CD4-positive, alpha-beta T cell treated with Interleukin-10 for 1 hour (primary cell): Measurements from ENCODE around the gene PCSK5.
"Not testable (repeated sequence)": the region's sequence is repeated elsewhere in the genome, so short reads cannot be mapped to it uniquely, and the experiment has no call there.

ENCODE experiments used
- DNase-seq: peaks from one replicate; pipeline ENCODE4 v3.0.0-alpha.2; 2020

PCSK5 gene

DNA sequence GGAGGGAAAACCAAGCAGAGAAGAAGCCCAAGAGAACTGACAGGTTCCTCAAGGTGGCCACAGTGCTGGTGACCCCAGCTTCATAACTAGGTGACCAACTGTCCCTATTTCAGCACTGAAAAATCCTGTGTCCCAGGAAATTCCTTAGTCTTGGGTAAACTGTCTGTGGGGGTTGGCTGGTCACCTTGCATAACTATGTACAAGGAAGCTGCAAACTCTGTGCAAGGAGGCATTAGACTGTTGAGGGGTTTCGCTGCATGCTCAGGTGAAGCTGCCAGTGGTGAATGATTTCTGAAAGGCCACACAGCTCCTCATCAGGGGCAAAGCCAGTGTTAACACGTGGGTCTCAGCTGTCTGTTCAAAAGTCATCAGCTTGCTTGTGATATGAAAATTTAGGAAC lies 36.9 kb downstream of the PCSK5 start:
- DNase-seq = no peak

DNA sequence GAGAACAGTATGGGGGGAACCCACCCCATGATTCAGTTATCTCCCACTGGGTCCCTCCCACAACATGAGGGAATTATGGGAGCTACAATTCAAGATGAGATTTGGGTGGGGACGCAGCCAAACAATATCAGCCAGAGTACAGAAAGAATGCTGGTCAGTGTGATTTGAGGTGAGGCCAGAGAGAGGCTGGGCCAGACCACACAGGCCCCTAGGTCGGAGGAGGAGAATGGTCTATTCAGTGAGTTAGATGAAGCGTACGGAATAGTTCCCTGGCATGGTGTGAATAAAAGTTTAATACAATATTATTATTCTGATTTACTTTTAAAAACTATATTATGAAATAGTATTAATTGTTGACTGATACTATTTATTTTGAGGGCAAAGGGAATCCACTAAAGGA lies 39.7 kb downstream of the PCSK5 start:
- DNase-seq = no peak

- DNase-seq = no peak
These were observed 40.4 kb downstream of the PCSK5 start for GRCh38 chr9:75930730-75931321.

GRCh38 chr9:75933982-75934381 lies 43.5 kb downstream of the PCSK5 start:
- DNase-seq = no peak

DNA sequence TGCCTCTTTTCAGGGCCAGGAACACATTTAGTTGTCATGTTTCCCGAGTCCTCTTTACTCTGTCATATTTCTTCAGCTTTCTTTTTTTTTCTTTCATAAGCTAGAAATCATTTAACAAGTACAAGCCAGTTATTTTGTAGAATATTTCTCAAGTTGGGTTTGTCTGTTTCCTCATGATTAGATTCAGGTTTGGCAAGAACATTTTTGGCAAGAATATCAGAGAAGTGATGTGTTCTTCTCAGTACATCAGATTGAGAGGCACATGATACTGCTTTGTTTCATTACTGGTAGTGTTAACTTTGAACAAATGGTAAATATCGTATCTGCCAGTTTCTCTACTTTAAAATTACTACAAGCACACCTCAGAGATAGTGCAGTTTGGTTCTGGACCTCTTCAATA lies 45.1 kb downstream of the PCSK5 start:
- no peak for DNase-seq

DNA sequence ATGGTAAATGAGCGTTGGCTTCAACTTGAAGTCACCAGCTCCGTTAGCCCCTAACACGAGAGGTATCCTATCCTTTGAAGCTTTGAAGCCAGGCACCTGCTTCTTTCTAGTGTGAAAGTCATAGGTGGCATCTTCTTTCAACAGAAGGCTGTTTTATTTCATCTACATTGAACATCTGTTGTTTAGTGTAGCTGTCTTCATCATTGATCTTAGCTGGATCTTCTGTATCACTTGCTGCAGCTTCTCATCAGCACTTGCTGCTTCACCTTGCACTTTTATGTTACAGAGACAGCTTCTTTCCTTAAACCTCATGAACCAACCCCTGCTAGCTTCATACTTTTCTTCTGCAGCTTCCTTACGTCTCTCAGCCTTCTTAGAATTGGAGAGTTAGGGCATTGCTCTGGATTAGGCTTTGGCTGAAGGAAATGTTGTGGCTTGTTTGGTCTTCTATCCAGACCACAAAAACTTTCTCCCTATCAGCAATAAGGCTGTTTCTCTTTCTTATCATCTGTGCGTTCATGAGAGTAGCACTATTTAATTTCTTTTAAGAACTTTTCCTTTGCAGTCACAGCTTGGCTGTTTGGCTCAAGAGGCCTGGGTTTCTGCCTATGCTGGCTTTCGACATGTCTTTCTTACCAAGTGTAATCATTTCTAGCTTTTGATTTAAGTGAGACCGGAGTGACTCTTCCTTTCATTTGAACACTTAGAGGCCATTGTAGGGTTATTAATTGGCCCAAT lies 47.2 kb downstream of the PCSK5 start:
- DNase-seq = no peak

- DNase-seq = no peak
These were observed 48.5 kb downstream of the PCSK5 start for GRCh38 chr9:75938946-75939345.

DNA sequence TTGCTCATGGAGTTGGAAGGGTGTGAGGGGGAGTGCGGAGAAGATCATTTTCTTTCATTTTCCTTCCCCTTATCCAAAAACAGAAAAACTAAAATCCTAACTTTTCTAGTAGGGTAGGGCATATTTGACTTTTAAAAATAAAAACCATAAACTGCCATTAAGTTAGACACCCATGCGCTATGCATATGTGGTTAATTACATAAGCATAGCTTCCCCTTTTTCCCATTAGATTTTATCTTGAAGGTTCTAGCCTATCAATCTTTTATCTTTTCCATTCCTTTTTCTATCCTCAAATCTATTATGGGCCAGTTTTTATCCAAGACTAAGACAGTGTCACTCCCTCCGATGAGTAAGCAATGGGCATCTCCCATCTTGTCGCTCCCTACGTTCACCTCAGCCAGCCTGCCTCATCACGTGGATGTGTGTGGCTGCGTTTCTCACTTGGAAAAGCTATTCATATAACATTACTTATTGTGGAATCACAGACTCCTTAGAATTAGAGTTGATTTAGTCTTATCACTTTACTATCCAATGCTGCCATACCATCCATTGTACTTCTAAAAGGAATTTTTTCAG lies 49.2 kb downstream of the PCSK5 start:
- no peak for DNase-seq

GRCh38 chr9:75941066-75941465 lies 50.6 kb downstream of the PCSK5 start:
- DNase-seq = no peak

DNA sequence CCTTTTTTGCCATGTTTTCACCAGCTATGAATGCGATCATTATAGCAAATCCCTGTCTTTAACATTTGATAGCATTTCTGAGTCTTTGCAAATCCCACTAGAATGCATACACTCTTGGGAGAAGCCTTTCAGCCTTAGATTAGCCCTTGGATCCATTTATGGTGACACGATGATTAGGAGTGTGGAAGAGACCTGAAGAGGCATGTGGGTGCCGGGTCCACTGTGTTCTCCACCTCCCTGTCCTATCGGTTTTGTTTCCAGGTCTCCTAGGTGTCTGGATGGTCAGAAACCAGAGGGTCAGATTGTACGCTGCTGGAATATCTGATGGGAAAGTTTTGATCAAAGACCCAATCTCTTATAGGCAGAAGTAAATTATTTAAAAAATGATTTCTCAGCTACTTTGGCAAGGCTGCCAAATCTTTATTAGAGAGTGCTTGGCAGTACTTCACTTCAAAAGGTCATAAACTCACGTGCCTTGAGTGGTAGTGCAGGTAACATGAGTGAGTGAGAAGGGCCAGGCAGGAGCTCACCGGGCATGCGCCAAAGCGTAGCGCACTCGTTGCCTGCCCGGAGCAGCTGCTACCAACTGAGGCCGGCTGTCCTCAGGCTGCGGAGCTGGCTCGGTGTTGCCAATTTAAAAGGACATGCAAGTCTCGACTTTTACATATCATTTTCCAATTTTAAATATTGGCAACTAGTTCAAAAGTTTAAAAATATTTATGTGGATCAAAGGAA lies 51.3 kb downstream of the PCSK5 start:
- no peak for DNase-seq

DNA sequence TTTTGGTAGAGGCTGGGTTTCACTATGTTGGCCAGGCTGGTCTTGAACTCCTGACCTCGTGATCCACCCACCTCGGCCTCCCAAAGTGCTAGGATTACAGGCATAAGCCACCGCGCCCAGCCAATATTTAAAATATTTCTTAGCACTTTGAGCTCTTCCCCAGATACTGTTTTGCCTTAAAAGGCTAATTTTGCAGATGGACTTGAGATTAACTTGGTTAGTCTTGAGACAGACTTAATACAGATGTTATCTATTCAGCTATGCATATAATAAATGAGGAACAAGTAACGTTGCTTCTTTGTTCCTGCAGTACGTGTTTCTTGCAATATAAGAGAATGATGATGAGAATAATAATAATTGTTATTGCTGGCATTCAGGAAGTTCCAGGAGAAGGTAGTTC lies 56.3 kb downstream of the PCSK5 start:
- DNase-seq = no peak

DNA sequence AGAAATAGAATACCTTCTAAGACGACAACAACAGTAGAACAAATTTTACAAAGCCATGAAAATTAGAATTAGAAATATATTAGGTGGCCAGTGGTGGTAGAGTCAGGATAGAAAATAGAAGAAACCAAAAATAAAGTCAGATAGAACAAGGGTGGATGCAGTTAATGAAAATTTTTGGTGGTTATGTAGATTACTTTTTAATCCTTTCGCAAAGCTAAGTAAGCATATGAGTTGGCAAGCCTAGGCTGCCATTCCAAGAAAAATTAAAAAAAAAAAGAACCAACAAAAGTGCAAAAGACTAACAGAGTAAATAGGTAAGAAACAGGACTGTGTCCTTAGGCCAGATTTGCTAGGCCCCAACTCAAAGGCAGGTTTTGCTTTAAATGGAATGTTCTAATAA lies 56.8 kb downstream of the PCSK5 start:
- DNase-seq = no peak

- DNase-seq = no peak
These were observed 60.5 kb downstream of the PCSK5 start for GRCh38 chr9:75950998-75951397.

DNA sequence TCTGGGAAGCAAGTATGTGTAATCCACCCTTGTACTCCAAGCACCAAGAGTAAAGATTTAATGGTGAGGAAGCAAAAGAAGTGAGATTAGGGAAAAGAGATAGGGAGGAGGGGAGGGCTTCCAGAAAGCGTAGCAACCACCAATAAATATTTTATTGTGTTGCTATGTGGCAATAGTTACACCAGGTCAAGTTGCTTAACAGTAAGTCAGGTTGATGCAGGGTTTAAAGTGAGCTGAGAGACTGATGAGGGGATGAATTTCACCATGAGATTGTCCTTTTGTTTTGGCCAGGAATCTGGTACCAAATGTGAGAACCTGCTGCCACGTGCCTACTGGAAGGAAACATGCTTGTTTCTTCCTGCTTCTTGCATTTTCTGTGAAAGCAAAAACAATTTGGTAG lies 62.7 kb downstream of the PCSK5 start:
- DNase-seq = no peak

DNA sequence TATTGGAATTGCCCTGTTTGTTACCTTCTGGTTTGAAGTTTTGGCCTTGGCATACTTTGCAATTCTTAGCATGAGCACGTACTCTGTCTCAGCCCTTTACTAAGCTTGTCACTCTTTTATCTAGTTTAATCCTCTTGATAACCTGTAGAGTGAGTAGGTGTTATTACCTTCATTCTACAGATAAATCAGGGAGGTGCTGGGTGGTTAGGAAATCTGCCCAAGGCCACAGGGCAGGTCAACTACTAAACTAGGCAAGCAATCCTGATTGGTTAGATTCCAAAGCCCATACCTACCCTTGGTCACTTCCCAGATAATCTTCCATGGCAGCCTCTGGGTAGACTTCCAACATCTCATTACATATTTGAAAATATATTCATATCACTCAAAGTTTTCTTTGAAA lies 65.7 kb downstream of the PCSK5 start:
- DNase-seq = no peak

DNA sequence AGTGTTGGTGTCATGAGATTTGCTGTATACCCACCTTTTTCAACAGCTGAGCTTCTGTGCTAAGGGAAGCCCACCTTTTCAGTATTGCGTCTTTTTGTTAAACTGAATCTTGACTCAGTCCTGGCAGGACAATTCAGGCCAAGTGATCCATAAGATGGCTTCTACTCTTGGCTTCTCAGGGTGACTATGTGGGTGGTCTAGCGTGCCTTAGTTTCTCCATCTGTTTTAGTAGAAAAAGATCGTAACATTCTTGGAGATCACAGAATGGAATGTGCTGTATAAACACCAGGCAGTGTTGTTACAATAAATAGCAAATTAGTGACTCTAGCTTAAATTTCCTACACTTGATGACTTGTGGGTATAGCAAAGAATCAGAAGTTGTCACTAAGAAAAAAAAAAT lies 66.6 kb downstream of the PCSK5 start:
- DNase-seq = no peak

DNA sequence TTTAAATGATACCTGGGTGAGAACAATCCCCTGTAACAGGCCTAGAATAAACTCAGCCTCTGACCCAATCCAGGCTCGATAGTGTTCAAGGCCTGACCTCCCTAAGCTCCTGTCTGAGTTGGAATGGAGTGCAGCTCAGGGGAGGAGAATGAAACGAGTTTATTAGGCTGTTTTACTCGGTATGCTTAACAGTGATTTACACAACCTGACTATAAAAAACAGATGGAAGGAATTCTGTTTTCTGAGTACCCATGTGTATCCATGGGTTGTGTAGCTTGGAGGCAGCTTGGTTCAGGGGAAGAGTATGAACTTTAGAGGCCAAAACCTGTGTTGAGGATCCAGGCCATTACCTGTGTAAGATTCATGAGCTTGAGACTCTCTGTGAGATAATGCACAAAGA lies 67.8 kb downstream of the PCSK5 start:
- DNase-seq = no peak

- no peak for DNase-seq
These were observed 70.1 kb downstream of the PCSK5 start for GRCh38 chr9:75960551-75960950.

DNA sequence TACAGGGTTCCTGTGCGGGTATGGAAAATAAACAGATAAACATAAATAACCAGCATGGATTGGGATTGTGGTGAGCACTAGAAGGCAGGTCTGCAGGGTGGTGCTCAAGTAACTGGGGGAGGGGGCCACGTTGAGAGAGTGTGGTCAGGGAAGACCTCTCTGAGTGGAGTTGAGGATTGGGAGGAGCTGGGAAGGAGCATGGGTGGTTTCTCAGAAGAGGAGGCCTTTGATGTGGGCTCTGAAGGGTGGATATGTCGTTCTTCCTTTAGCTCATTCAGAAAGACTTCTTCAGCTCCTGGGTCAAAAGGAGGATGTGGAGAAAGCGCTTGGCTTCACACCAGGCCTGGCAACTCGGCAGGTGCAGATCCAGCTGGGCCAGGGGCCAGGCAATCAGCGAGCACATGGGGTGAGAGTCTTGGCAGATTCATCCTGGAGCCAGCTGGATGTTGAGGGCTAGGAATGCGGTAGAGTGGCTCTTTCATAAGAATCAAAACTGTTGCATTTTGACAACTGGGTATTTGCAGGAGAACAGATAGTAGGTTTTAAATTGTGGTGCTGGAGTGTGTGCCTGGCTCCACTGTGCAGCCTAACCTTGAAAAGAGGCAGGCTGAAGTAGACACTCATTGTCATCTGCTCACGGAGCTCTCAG lies 71.7 kb downstream of the PCSK5 start:
- DNase-seq = no peak

GRCh38 chr9:75962662-75963036 lies 72.2 kb downstream of the PCSK5 start:
- no peak for DNase-seq

DNA sequence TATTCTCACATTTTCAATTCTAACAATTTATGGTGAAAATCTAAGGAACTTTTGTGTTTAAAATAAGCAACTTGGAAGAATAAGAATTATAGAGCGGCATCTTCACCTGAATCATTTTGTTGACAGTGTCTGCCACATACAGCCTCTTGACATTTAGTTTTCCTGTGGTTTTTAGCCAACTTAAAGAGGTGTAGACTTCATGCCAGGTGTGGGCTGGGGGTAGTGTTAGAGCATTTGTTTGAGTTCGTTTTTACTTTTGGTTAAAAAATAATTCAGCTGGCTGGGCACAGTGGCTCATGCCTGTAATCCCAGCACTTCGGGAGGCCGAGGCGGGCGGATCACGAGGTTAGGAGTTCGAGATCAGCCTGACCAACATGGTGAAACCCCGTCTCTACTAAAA lies 72.8 kb downstream of the PCSK5 start:
- not testable (repeated sequence) for DNase-seq

DNA sequence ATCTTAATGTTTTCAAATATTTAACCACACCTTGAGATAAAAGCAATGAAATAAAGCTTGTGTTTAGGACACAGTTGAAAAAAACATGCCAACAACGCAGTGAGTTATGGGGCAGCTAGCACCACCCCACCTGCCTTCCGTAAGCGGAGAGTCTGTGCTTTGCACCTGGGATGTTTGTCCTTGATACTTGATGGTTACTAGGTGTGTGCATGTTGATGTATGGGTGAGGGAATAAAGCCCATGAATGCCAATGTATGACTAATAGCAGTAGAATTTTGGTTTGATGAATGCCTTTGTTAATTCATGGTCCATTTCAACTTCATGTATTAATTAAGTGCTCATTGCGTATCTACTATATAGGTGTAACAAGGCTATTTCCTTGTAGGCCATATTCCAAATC lies 74.0 kb downstream of the PCSK5 start:
- no peak for DNase-seq

- DNase-seq = no peak
These were observed 74.8 kb downstream of the PCSK5 start for GRCh38 chr9:75965231-75965630.

DNA sequence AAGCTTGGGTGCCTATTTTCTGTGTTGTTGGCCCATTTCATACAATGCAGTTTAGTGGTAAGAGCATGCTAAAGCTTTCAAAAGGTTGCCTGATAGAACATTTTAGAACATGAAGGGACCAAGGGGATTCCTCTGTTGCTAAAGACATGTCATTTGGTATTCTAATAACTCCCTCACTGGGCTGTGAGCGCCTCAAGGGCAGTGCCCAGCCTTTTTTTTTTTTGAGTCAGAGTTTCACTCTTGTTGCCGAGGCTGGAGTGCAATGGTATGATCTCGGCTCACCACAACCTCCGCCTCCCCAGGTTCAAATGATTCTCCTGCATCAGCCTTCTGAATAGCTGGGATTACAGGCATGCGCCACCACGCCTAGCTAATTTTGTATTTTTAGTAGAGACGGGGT lies 77.1 kb downstream of the PCSK5 start:
- DNase-seq = no peak
